GM12878 (cell line): ENCODE measurements around the gene ZNF513. TPM values are rescaled to one million over a fixed set of nuclear protein-coding genes. Genes with fewer than 3 reads are reported as not detected.

ENCODE experiments used
- ATAC-seq: fragments of 200-7000 bp; cut with Tn5 transposase; 3 replicates; pipeline ENCODE4 v1.9.1; 2020; ENCODE audit warnings: mild to moderate bottlenecking, moderate library complexity
- BruUV-seq: library from RNA; stranded (reverse); fragments of 400-500 nt; replicated peaks from 2 replicates; lab custom pipeline; 2021; lab: Mats Ljungman, UMichigan
- CTCF ChIA-PET: fragments of 300-600 bp; sonication (Branson Sonifier 250); formaldehyde crosslinking; extraction: SDS; loops from one replicate; lab custom pipeline; 2021; ENCODE audit warnings: inconsistent platforms; lab: Yijun Ruan, JAX
- POLR2A ChIA-PET: fragments of 350-600 bp; formaldehyde crosslinking; extraction: SDS; loops from one replicate; lab custom pipeline; 2021; ENCODE audit warnings: inconsistent platforms; lab: Charles Lee
- RAD21 ChIA-PET: fragments of 300-600 bp; sonication (Branson Sonifier 250); formaldehyde crosslinking; loops from one replicate; lab custom pipeline; 2023; ENCODE audit warnings: antibody characterized with exemption; ENCODE audit not compliant: unreplicated experiment; lab: Charles Lee
- SMC1A ChIA-PET: fragments of 300-600 bp; sonication (Branson Sonifier 250); formaldehyde crosslinking; loops from one replicate; lab custom pipeline; 2023; ENCODE audit not compliant: unreplicated experiment, uncharacterized antibody; lab: Charles Lee
- DNase-seq: peaks from one replicate; pipeline ENCODE4 v3.0.0-alpha.2; 2011; ENCODE audit warnings: low read depth, low spot score
- FAIRE-seq: peaks from 3 replicates; lab custom pipeline; 2011; peaks lifted over from hg19 to GRCh38; lab: Jason Lieb, UNC
- H2AFZ ChIP-seq: 2 replicates; pipeline ENCODE4 v1.6.0; 2011; ENCODE audit warnings: low read depth, low read length, control low read depth; ENCODE audit not compliant: control insufficient read depth
- H3K27ac ChIP-seq: 2 replicates; pipeline ENCODE4 v1.5.1; 2011; ENCODE audit warnings: control low read depth; ENCODE audit not compliant: control insufficient read depth, insufficient read depth
- H3K27me3 ChIP-seq, 2 experiments: replicated peaks in 1 of 2; 2 replicates each; pipeline versions ENCODE4 v1.6.0 to v1.6.1; 2011; ENCODE audit warnings: low read length in 1 of 2; ENCODE audit not compliant: control insufficient read depth in 2 of 2, insufficient read depth in 2 of 2
- H3K36me3 ChIP-seq, 2 experiments: 2 replicates each; pipeline ENCODE4 v1.5.1; 2011; ENCODE audit warnings: low read length in 1 of 2; ENCODE audit not compliant: control insufficient read depth in 2 of 2, insufficient read depth in 2 of 2
- H3K4me1 ChIP-seq: 2 replicates; pipeline ENCODE4 v1.6.1; 2011; ENCODE audit warnings: mild to moderate bottlenecking, low read length, moderate library complexity, mixed read lengths; ENCODE audit not compliant: control insufficient read depth, insufficient read depth
- H3K4me2 ChIP-seq: 2 replicates; pipeline ENCODE4 v1.6.0; 2011; ENCODE audit warnings: control low read depth; ENCODE audit not compliant: control insufficient read depth, insufficient read depth
- H3K4me3 ChIP-seq: fragments of 200-600 bp; sonication (generic); 2 replicates; pipeline ENCODE4 v1.5.1; 2016
- H3K79me2 ChIP-seq: 2 replicates; pipeline ENCODE4 v1.6.0; 2011; ENCODE audit warnings: low read length; ENCODE audit not compliant: control insufficient read depth, insufficient read depth
- H3K9ac ChIP-seq: 2 replicates; pipeline ENCODE4 v1.8.0; 2011; ENCODE audit warnings: low read length, control low read depth, mixed read lengths; ENCODE audit not compliant: control insufficient read depth, insufficient read depth
- H3K9me3 ChIP-seq: replicated peaks from 3 replicates; pipeline ENCODE4 v1.5.1; 2011; ENCODE audit warnings: mild to moderate bottlenecking, low read length; ENCODE audit not compliant: control insufficient read depth, insufficient read depth
- H4K20me1 ChIP-seq: 2 replicates; pipeline ENCODE4 v1.6.0; 2011; ENCODE audit not compliant: control insufficient read depth, insufficient read depth
- BCL3 ChIP-seq: IDR thresholded peaks from 2 replicates; pipeline ENCODE4 v1.6.1; 2011; ENCODE audit warnings: borderline replicate concordance, low read depth, mild to moderate bottlenecking, moderate library complexity, low read length; ENCODE audit not compliant: insufficient read depth, poor library complexity, severe bottlenecking
- BCLAF1 ChIP-seq: fragments of 450-650 bp; IDR thresholded peaks from 2 replicates; pipeline ENCODE4 v1.6.1; 2017; ENCODE audit warnings: antibody characterized with exemption, mild to moderate bottlenecking, moderate library complexity
- CEBPB ChIP-seq, 2 experiments: fragments of 150-350 bp in 1 of 2; IDR thresholded peaks; 2 replicates each; pipeline ENCODE4 v1.6.1; 2012 to 2014; ENCODE audit warnings: low read depth in 2 of 2, low read length in 2 of 2, borderline replicate concordance in 1 of 2, inconsistent platforms in 1 of 2
- E2F4 ChIP-seq: IDR thresholded peaks from 2 replicates; pipeline ENCODE4 v1.6.1; 2012; ENCODE audit warnings: low read depth, low read length, improper control_type of control experiment
- HDGF ChIP-seq: fragments of 450-650 bp; IDR thresholded peaks from 2 replicates; pipeline ENCODE4 v1.6.1; 2016; ENCODE audit warnings: antibody characterized with exemption
- JUNB ChIP-seq: IDR thresholded peaks from 2 replicates; pipeline ENCODE4 v1.6.1; 2016; ENCODE audit warnings: antibody characterized with exemption, mild to moderate bottlenecking
- MLLT1 ChIP-seq: fragments of 450-650 bp; IDR thresholded peaks from 2 replicates; pipeline ENCODE4 v1.6.1; 2016; ENCODE audit warnings: mild to moderate bottlenecking
- POLR2AphosphoS2 ChIP-seq: IDR thresholded peaks from 2 replicates; pipeline ENCODE4 v1.6.1; 2011; ENCODE audit warnings: low read depth, mild to moderate bottlenecking, low read length, improper control_type of control experiment, moderate library complexity
- POU2F2 ChIP-seq: IDR thresholded peaks from 3 replicates; pipeline ENCODE4 v1.6.1; 2011; ENCODE audit warnings: low read depth, mild to moderate bottlenecking, low read length, borderline replicate concordance
- RAD51 ChIP-seq: fragments of 450-650 bp; IDR thresholded peaks from 2 replicates; pipeline ENCODE4 v1.6.1; 2016; ENCODE audit warnings: moderate library complexity, mild to moderate bottlenecking, inconsistent platforms
- SUPT20H ChIP-seq: IDR thresholded peaks from 2 replicates; pipeline ENCODE4 v1.6.1; 2011; ENCODE audit warnings: low read depth, mild to moderate bottlenecking, low read length, moderate library complexity, borderline replicate concordance; ENCODE audit not compliant: control insufficient read depth
- ZNF24 ChIP-seq: fragments of 450-650 bp; IDR thresholded peaks from 2 replicates; pipeline ENCODE4 v1.6.1; 2017; ENCODE audit warnings: antibody characterized with exemption, mild to moderate bottlenecking
- WGBS: methylation state at CpG from one replicate; pipeline ENCODE4 v1.1.6; 2016; ENCODE audit warnings: low lambda C conversion rate; ENCODE audit not compliant: insufficient replicate concordance, insufficient coverage; ENCODE audit errors: missing lambda C conversion rate; 5-methylcytosine and 5-hydroxymethylcytosine counted together
- in situ Hi-C: fragments of 300-500 bp; cut with MboI; formaldehyde crosslinking; loops from 9 replicates; pipeline ENCODE4 v1.14.3; 2018; ENCODE audit warnings: mixed read lengths
- intact Hi-C: fragments of 100-400 bp; cut with micrococcal nuclease; formaldehyde crosslinking; loops from one replicate; pipeline ENCODE4 v1.14.2; 2022; ENCODE audit not compliant: unreplicated experiment
- polyA plus RNA-seq, 11 experiments: library from polyadenylated mRNA; depleted of rRNA in 4 of 11; unstranded in 6 of 11; stranded (reverse) in 5 of 11; fragments of >200 nt; fragmentation: Nextera tagmentation in 4 of 11; fragmentation: Illumina TruSeq in 1 of 11; extraction: Ambion mirVana in 4 of 11; extraction: Trizol in 1 of 11; gene quantifications; 1 replicate in 1 of 11; 2 replicates in 10 of 11; pipeline versions ENCODE4 v1.2.1 to v1.2.3, GENCODE V29; 2011 to 2016; ENCODE audit warnings: inconsistent platforms in 2 of 11, missing spikeins in 2 of 11, low read depth in 1 of 11
- total RNA-seq, 4 experiments: library from RNA; depleted of rRNA in 3 of 4; stranded (reverse); fragments of >200 nt in 3 of 4; fragmentation: Illumina TruSeq in 1 of 4; extraction: Trizol in 1 of 4; gene quantifications; 2 replicates each; pipeline versions ENCODE4 v1.2.1 to v1.2.3, GENCODE V29; 2013 to 2021

Gene ZNF513
- total and polyA plus RNA-seq, 10 of the 15 experiments (the other 5 are each of a cell fraction or from before 2014, with no cell fraction given), result 0.06 to 16.4 (median 5.6) TPM

GRCh38 chr2:27363933-27364332 is 16.6 kb downstream of the ZNF513 start (continued):
- TF ChIP-seq BCL3 (no peak), SUPT20H (no peak), POU2F2 (no peak)

- no TSS peak for BruUV-seq
- Histone ChIP-seq H3K36me3 (peaks cover 4 to 16% of the 10 kb centered on the region in 2 experiments), H3K9me3 (no peaks in the 10 kb centered on the region), H2AFZ (no peak overlapping the region), H3K27me3 (no peaks in the 10 kb centered on the region), H3K79me2 (peaks cover 8% of the 10 kb centered on the region), H3K4me1 (no peaks in the 10 kb centered on the region), H3K4me2 (no peak overlapping the region), H4K20me1 (no peaks in the 10 kb centered on the region), H3K27ac (no peak overlapping the region), H3K9ac (no peak overlapping the region), H3K4me3 (no peak overlapping the region)
- RAD21 ChIA-PET, result no interaction called here
- no peak for DNase-seq
- 98% methylated on average over 4 of the region's 4 CpGs for WGBS
- FAIRE-seq, result no peak
- SMC1A ChIA-PET, result interaction anchor here (0.9 kb wide), 1 partner anchor 40 kb away, joined by 3 read pairs; no protein-coding TSS in a partner anchor
- CTCF ChIA-PET, result interaction anchor here (1.3 kb wide), 1 partner anchor 9 kb away, joined by 5 read pairs; no protein-coding TSS in a partner anchor
- POLR2A ChIA-PET, result interaction anchor here (0.6 kb wide), 1 partner anchor 228 kb away, joined by 3 read pairs; the partner anchor contains the start of gene PREB
- TF ChIP-seq CEBPB (IDR thresholded peaks at IDR 0.05; ENCODE audit: borderline replicate concordance in 1 of 2, low read depth in 2 of 2, low read length in 2 of 2) (no peak), BCLAF1 (no peak), ZNF24 (no peak), POLR2AphosphoS2 (no peak), E2F4 (no peak), RAD51 (no peak), HDGF (no peak), MLLT1 (no peak), JUNB (no peak)
- in situ Hi-C loops, result no loop called here
- intact Hi-C loops, result no loop called here
- ATAC-seq, result no peak
These were observed 17.7 kb downstream of the ZNF513 start for GRCh38 chr2:27362678-27363420.
